ENCODE data around the gene RIMBP3B. TPM values are rescaled to one million over a fixed set of nuclear protein-coding genes. Genes with fewer than 3 reads are reported as not detected.
"Not testable (repeated sequence)": the region's sequence is repeated elsewhere in the genome, so short reads cannot be mapped to it uniquely, and the experiment has no call there.

Gene RIMBP3B
- total RNA-seq, 2 experiments from 2014 or later, result 0.16 to 0.29 TPM

GRCh38 chr22:21420180-21420763 is 36.7 kb downstream of the RIMBP3B start:
- DNase-seq; CTCF ChIA-PET; H3K9me3 Mint-ChIP-seq; H3K36me3 Mint-ChIP-seq (ENCODE audit: low read depth); intact Hi-C loops (cut with micrococcal nuclease); H3K27me3 Mint-ChIP-seq; POLR2A ChIA-PET; H3K27ac Mint-ChIP-seq; H3K4me1 Mint-ChIP-seq (ENCODE audit: low read depth); H3K4me3 Mint-ChIP-seq: not testable (repeated sequence)
- ATAC-seq, result peak; percentile 54

- intact Hi-C loops (cut with micrococcal nuclease); H3K36me3 Mint-ChIP-seq (ENCODE audit: low read depth); H3K27ac Mint-ChIP-seq; H3K9me3 Mint-ChIP-seq; DNase-seq; H3K4me3 Mint-ChIP-seq; H3K4me1 Mint-ChIP-seq (ENCODE audit: low read depth); POLR2A ChIA-PET; CTCF ChIA-PET; H3K27me3 Mint-ChIP-seq; ATAC-seq: not testable (repeated sequence)
These were observed 40.6 kb downstream of the RIMBP3B start for GRCh38 chr22:21424084-21424709.

- CTCF ChIA-PET; H3K36me3 Mint-ChIP-seq (ENCODE audit: low read depth); H3K4me3 Mint-ChIP-seq; DNase-seq; intact Hi-C loops (cut with micrococcal nuclease); H3K27me3 Mint-ChIP-seq; POLR2A ChIA-PET; H3K27ac Mint-ChIP-seq; H3K4me1 Mint-ChIP-seq (ENCODE audit: low read depth); H3K9me3 Mint-ChIP-seq: not testable (repeated sequence)
- peak; percentile 95 for ATAC-seq
These were observed 51.1 kb downstream of the RIMBP3B start for GRCh38 chr22:21434378-21435233.

GRCh38 chr22:21435998-21436810 is 52.7 kb downstream of the RIMBP3B start:
- CTCF ChIA-PET, DNase-seq: not testable (repeated sequence)

GRCh38 chr22:21438013-21438412 is 54.5 kb downstream of the RIMBP3B start:
- DNase-seq; H3K27me3 Mint-ChIP-seq; POLR2A ChIA-PET; H3K9me3 Mint-ChIP-seq; H3K4me1 Mint-ChIP-seq (ENCODE audit: low read depth); H3K4me3 Mint-ChIP-seq; ATAC-seq; CTCF ChIA-PET; H3K36me3 Mint-ChIP-seq (ENCODE audit: low read depth); intact Hi-C loops (cut with micrococcal nuclease); H3K27ac Mint-ChIP-seq: not testable (repeated sequence)

More at GRCh38 chr22:21435998-21436810, 52.7 kb downstream of the RIMBP3B start:
- POLR2A ChIA-PET; H3K4me3 Mint-ChIP-seq; intact Hi-C loops (cut with micrococcal nuclease); H3K27ac Mint-ChIP-seq; H3K9me3 Mint-ChIP-seq; ATAC-seq; H3K4me1 Mint-ChIP-seq (ENCODE audit: low read depth); H3K27me3 Mint-ChIP-seq; H3K36me3 Mint-ChIP-seq (ENCODE audit: low read depth): not testable (repeated sequence)

Other genes with a start within 250 kb of the RIMBP3B start
- 1 to 10 TPM; 3.8 to 4.1 TPM for gene HIC2, start 33.6 kb downstream of the RIMBP3B start, total RNA-seq
- 1 to 10 TPM; 1.7 to 2.7 TPM for gene TMEM191C, start 83.6 kb downstream of the RIMBP3B start, total RNA-seq
- gene RIMBP3C, start 167.7 kb downstream of the RIMBP3B start, total RNA-seq, result under 1 TPM in 1 of 2 experiments, not detected in 1; 0.20 TPM
- gene UBE2L3, start 184.0 kb downstream of the RIMBP3B start, total RNA-seq, result 10 to 100 TPM; 50.3 to 54.9 TPM
- gene YDJC, start 246.3 kb downstream of the RIMBP3B start, total RNA-seq, result 10 to 100 TPM; 60.1 to 64.9 TPM
- under 1 TPM in 1 of 2 experiments, not detected in 1; 0.45 TPM for gene CCDC116, start 249.0 kb downstream of the RIMBP3B start, total RNA-seq